GM23248 (cell line): Measurements from ENCODE around the gene FPR3. TPM values are rescaled to one million over a fixed set of nuclear protein-coding genes. Genes with fewer than 3 reads are reported as not detected.

ENCODE experiments used
- DNase-seq: peaks from one replicate; pipeline ENCODE4 v3.0.0-alpha.2; 2015
- H2AFZ ChIP-seq: fragments of 200-600 bp; sonication (generic); 2 replicates; pipeline ENCODE4 v1.6.1; 2016; ENCODE audit warnings: antibody characterized with exemption
- H3F3A ChIP-seq: fragments of 200-600 bp; sonication (generic); 2 replicates; pipeline ENCODE4 v1.6.1; 2016; ENCODE audit warnings: mild to moderate bottlenecking, antibody characterized with exemption, mixed run types; ENCODE audit not compliant: insufficient read depth
- H3K27ac ChIP-seq: fragments of 200-600 bp; sonication (generic); 2 replicates; pipeline ENCODE4 v1.5.1; 2016; ENCODE audit warnings: mild to moderate bottlenecking
- H3K27me3 ChIP-seq: fragments of 200-600 bp; sonication (generic); replicated peaks from 2 replicates; pipeline ENCODE4 v1.6.1; 2016; ENCODE audit warnings: mild to moderate bottlenecking; ENCODE audit not compliant: insufficient read depth
- H3K36me3 ChIP-seq: fragments of 200-600 bp; sonication (generic); 2 replicates; pipeline ENCODE4 v1.6.1; 2016; ENCODE audit warnings: low read depth, mild to moderate bottlenecking
- H3K4me1 ChIP-seq: fragments of 200-600 bp; sonication (generic); 2 replicates; pipeline ENCODE4 v1.6.1; 2016; ENCODE audit warnings: mild to moderate bottlenecking; ENCODE audit not compliant: insufficient read depth
- H3K4me2 ChIP-seq: fragments of 200-600 bp; sonication (generic); one replicate; pipeline ENCODE4 v1.6.1; 2016; ENCODE audit warnings: mild to moderate bottlenecking; ENCODE audit not compliant: unreplicated experiment
- H3K4me3 ChIP-seq: fragments of 200-600 bp; sonication (generic); 2 replicates; pipeline ENCODE4 v1.5.1; 2016; ENCODE audit warnings: mild to moderate bottlenecking
- H3K79me2 ChIP-seq: fragments of 200-600 bp; sonication (generic); 2 replicates; pipeline ENCODE4 v1.6.1; 2016; ENCODE audit warnings: mild to moderate bottlenecking; ENCODE audit not compliant: insufficient read depth
- H3K9ac ChIP-seq: fragments of 200-600 bp; sonication (generic); 2 replicates; pipeline ENCODE4 v1.6.1; 2016; ENCODE audit warnings: mild to moderate bottlenecking
- H3K9me2 ChIP-seq: fragments of 200-600 bp; sonication (generic); 2 replicates; pipeline ENCODE4 v1.6.1; 2016; ENCODE audit warnings: mixed run types, mild to moderate bottlenecking, moderate library complexity; ENCODE audit not compliant: insufficient read depth
- H3K9me3 ChIP-seq: fragments of 200-600 bp; sonication (generic); one replicate; pipeline ENCODE4 v1.6.1; 2017; ENCODE audit warnings: low read depth
- H4K20me1 ChIP-seq: fragments of 200-600 bp; sonication (generic); 2 replicates; pipeline ENCODE4 v1.6.0; 2016; ENCODE audit not compliant: insufficient read depth
- EZH2 ChIP-seq: fragments of 200-600 bp; sonication (generic); IDR thresholded peaks from 2 replicates; pipeline ENCODE4 v1.6.1; 2018; ENCODE audit warnings: antibody characterized with exemption, mild to moderate bottlenecking; ENCODE audit not compliant: insufficient read depth, poor library complexity, severe bottlenecking
- EZH2phosphoT487 ChIP-seq: fragments of 200-600 bp; sonication (generic); IDR thresholded peaks from 2 replicates; pipeline ENCODE4 v1.6.1; 2018; ENCODE audit warnings: antibody characterized with exemption, moderate library complexity, mild to moderate bottlenecking, low read depth; ENCODE audit not compliant: insufficient read depth
- WGBS, 2 experiments: methylation state at CpG; one replicate each; pipeline ENCODE4 v1.1.6; 2015 to 2017; ENCODE audit warnings: low lambda C conversion rate in 2 of 2, low coverage in 1 of 2; ENCODE audit errors: missing lambda C conversion rate in 2 of 2; 5-methylcytosine and 5-hydroxymethylcytosine counted together
- in situ Hi-C: fragments of 300-500 bp; cut with MboI; formaldehyde crosslinking; loops from 2 replicates; pipeline ENCODE4 v1.15.0; 2020
- polyA plus RNA-seq: library from polyadenylated mRNA; unstranded; fragments of >200 nt; fragmentation: Nextera tagmentation; extraction: Ambion mirVana; gene quantifications from 2 replicates; pipeline ENCODE4 v1.2.1, GENCODE V29; 2016
- total RNA-seq: library from RNA; depleted of rRNA; stranded (reverse); fragments of >200 nt; shearing (Covaris generic); gene quantifications from 2 replicates; pipeline ENCODE4 v1.2.3, GENCODE V29; 2014

Gene FPR3
- total and polyA plus RNA-seq, 2 experiments from 2014 or later, result not detected

DNA sequence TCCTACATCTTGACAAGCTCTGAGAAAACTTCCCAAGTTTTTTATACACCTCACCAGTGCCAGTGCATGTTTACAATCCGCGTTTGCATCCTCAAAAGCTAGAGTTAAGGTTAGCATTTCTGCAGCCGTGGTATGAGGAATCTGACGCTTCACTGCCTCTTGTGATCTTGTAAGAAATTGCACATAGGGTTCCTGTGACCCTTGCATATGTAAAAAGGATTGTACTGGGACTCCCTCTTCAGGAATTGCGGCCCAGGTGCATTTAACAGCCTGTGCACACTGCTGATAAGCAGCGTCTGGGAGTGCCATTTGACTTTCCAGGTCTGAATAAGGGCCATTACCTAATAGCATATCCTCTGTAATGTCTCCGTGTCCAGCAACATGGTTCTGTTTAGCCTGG lies 15.3 kb downstream of the FPR3 start:
- peaks cover 34% of the 10 kb centered on the region for H3K4me1 ChIP-seq
- peak overlapping the region; percentile 16 for H3K4me2 ChIP-seq
- H3K36me3 ChIP-seq, result no peaks in the 10 kb centered on the region
- H2AFZ ChIP-seq, result peak overlapping the region; percentile 57
- no peaks in the 10 kb centered on the region for H3K79me2 ChIP-seq
- H3K9me3 ChIP-seq, result no peaks in the 10 kb centered on the region
- H3K9ac ChIP-seq, result no peak overlapping the region
- no peaks in the 10 kb centered on the region for H3K27me3 ChIP-seq
- peak overlapping the region; percentile 11; the same call in 1 of the 2 replicates for H3K4me3 ChIP-seq
- H4K20me1 ChIP-seq, result no peaks in the 10 kb centered on the region
- TF ChIP-seq EZH2phosphoT487 (no peak), EZH2 (no peak)
- H3K27ac ChIP-seq, result no peak overlapping the region
- H3F3A ChIP-seq, result peaks cover 5% of the 10 kb centered on the region; the same call in 1 of the 2 replicates
- in situ Hi-C loops, result no loop called here
- DNase-seq, result peak; percentile 54
- no peaks in the 10 kb centered on the region for H3K9me2 ChIP-seq
- WGBS, 2 experiments, result 35 to 36% methylated on average over 7 of the region's 7 CpGs

DNA sequence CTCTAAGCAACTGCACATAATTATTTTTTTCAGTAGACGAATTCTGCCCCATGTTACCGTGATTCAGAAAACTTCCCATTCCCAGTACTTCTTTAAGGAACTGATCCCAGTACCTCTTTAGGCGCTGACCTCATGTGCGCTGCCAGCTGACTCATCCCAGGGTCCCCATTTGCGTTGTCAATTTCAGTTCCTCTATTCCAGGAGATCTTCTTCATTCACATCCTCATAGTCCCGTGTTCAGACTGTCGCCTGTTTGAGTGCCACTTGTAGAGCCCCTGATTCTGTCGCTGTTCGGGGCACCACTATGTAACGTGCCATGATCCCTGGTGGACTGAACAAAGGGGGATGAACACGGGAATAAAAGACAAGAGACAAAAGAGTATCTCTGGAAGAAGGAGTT lies 16.4 kb downstream of the FPR3 start:
- Histone ChIP-seq H4K20me1 (no peaks in the 10 kb centered on the region), H3K9ac (no peak overlapping the region), H3K4me2 (no peak overlapping the region), H3K27me3 (no peaks in the 10 kb centered on the region), H3K4me3 (no peak overlapping the region), H3K36me3 (no peaks in the 10 kb centered on the region), H2AFZ (no peak overlapping the region), H3K27ac (no peak overlapping the region), H3F3A (peaks cover 5% of the 10 kb centered on the region; the same call in 1 of the 2 replicates), H3K79me2 (no peaks in the 10 kb centered on the region), H3K4me1 (peaks cover 34% of the 10 kb centered on the region), H3K9me2 (no peaks in the 10 kb centered on the region), H3K9me3 (no peaks in the 10 kb centered on the region)
- no peak for DNase-seq
- TF ChIP-seq EZH2 (no peak), EZH2phosphoT487 (no peak)
- in situ Hi-C loops, result no loop called here
- WGBS, 2 experiments, result 81 to 86% methylated on average over 11 of the region's 11 CpGs

DNA sequence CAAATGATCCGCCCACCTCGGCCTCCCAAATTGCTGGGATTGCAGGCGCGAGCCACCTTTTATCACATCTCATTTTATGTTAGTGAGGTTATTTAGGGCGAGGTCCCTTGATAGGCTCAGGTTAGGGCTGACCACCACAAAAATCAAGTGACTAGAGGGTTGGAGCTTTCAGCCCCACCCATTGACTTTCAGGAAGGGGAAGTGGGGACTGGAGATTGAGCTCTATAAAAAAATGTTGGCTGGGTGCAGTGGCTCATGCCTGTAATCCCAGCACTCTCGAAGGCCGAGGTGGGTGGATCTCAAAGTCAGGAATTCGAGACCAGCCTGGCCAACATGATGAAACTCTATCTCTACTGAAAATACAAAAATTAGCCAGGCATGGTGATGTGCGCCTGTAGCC lies 20.1 kb downstream of the FPR3 start:
- Histone ChIP-seq H3K9me2 (no peaks in the 10 kb centered on the region), H3K79me2 (no peaks in the 10 kb centered on the region), H3K36me3 (no peaks in the 10 kb centered on the region), H3K4me2 (no peak overlapping the region), H3K27ac (no peak overlapping the region), H4K20me1 (no peaks in the 10 kb centered on the region), H3K9ac (no peak overlapping the region), H3K9me3 (no peaks in the 10 kb centered on the region), H3K27me3 (no peaks in the 10 kb centered on the region), H3K4me1 (peaks cover 4% of the 10 kb centered on the region), H3F3A (no peaks in the 10 kb centered on the region), H2AFZ (no peak overlapping the region), H3K4me3 (no peak overlapping the region)
- DNase-seq, result no peak
- in situ Hi-C loops, result no loop called here
- WGBS, 2 experiments, result 80 to 81% methylated on average over 9 of the region's 9 CpGs
- TF ChIP-seq EZH2phosphoT487, result no peak
- TF ChIP-seq EZH2, result no peak

DNA sequence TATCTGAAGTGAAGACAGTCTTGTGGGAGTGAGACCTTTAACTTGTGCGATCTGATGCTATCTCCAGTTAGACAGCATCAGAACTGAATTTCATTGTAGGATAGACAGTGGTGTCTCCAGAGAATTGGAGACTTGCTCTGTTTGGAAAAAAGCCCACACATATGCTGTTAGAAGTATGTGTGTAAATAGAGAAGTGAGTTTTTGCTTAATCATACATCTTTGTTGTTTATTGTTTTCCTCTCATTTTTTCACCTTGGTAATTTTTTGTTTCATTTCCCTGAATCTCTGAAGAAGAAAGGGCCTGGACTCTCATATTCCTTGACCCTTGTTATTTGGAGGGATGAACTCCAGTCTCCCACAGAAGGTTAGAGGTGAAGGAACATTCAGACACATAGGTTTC lies 21.8 kb downstream of the FPR3 start:
- Histone ChIP-seq H4K20me1 (no peaks in the 10 kb centered on the region), H2AFZ (no peak overlapping the region), H3K79me2 (no peaks in the 10 kb centered on the region), H3K27ac (no peak overlapping the region), H3K36me3 (no peaks in the 10 kb centered on the region), H3K27me3 (no peaks in the 10 kb centered on the region), H3K4me2 (no peak overlapping the region), H3K4me1 (no peaks in the 10 kb centered on the region), H3K4me3 (no peak overlapping the region), H3K9me2 (no peaks in the 10 kb centered on the region), H3F3A (no peaks in the 10 kb centered on the region), H3K9me3 (no peaks in the 10 kb centered on the region), H3K9ac (no peak overlapping the region)
- WGBS, 2 experiments, result 31 to 40% methylated on average over 1 of the region's 1 CpG
- in situ Hi-C loops, result no loop called here
- no peak for DNase-seq
- no peak for TF ChIP-seq EZH2phosphoT487
- TF ChIP-seq EZH2, result no peak

DNA sequence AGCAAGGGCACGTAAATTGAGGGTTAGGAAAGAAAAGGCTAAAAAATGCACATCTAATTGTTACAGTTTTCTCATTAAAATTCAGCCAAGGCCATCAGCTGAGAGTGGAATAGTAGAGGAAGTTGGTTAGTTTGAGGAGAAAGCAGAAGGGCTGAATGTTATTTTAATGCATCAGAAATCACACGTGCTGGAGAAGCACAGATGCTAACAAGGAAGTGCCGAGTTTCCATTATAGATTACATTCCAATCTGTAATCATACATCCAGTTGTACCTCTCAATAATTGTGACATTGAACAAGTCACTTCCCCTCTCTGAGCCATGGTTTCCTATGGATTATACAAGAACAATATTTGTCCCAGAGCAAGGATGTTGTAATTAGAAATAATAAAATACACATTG lies 25.1 kb downstream of the FPR3 start:
- 23 to 24% methylated on average over 3 of the region's 3 CpGs for WGBS, 2 experiments
- no peaks in the 10 kb centered on the region for H3K4me1 ChIP-seq
- no peak for TF ChIP-seq EZH2
- TF ChIP-seq EZH2phosphoT487, result no peak

More for the DNA sequence above, 25.1 kb downstream of the FPR3 start:
- no peak overlapping the region for H2AFZ ChIP-seq
- no peak overlapping the region for H3K27ac ChIP-seq
- DNase-seq, result no peak
- H3F3A ChIP-seq, result no peaks in the 10 kb centered on the region
- H4K20me1 ChIP-seq, result no peaks in the 10 kb centered on the region
- H3K79me2 ChIP-seq, result no peaks in the 10 kb centered on the region
- no peak overlapping the region for H3K9ac ChIP-seq
- H3K9me3 ChIP-seq, result no peaks in the 10 kb centered on the region
- no peak overlapping the region for H3K4me2 ChIP-seq
- no peak overlapping the region for H3K4me3 ChIP-seq
- H3K9me2 ChIP-seq, result no peaks in the 10 kb centered on the region
- H3K36me3 ChIP-seq, result no peaks in the 10 kb centered on the region
- in situ Hi-C loops, result no loop called here
- no peaks in the 10 kb centered on the region for H3K27me3 ChIP-seq
